A549 (cell line): ENCODE results near the gene ZBTB16. TPM values are rescaled to one million over a fixed set of nuclear protein-coding genes. Genes with fewer than 3 reads are reported as not detected.

Experiments used
- ATAC-seq, 2 experiments: fragments of 200-7000 bp in 1 of 2; fragments of >200 bp in 1 of 2; cut with Nextera tagmentation in 1 of 2; cut with Tn5 transposase in 1 of 2; 3 replicates each; pipeline versions ENCODE4 v1.8.0 to v1.9.1; 2018 to 2020; ENCODE audit warnings: mild to moderate bottlenecking in 1 of 2, moderate library complexity in 1 of 2
- CTCF ChIA-PET: fragments of 300-600 bp; sonication (Branson Sonifier 250); formaldehyde crosslinking; extraction: SDS; loops from one replicate; lab custom pipeline; 2021; ENCODE audit warnings: antibody characterized with exemption, inconsistent platforms; lab: Yijun Ruan, JAX
- POLR2A ChIA-PET: fragments of 350-600 bp; formaldehyde crosslinking; extraction: SDS; loops from one replicate; lab custom pipeline; 2021; ENCODE audit warnings: antibody characterized with exemption, inconsistent platforms; lab: Yijun Ruan, JAX
- DNase-seq, 2 experiments: peaks; one replicate each; pipeline versions ENCODE4 v3.0.0 to v3.0.0-alpha.2; 2011 to 2016; ENCODE audit warnings: low read depth in 1 of 2, low spot score in 1 of 2
- FAIRE-seq: peaks from 2 replicates; lab custom pipeline; 2011; peaks lifted over from hg19 to GRCh38; lab: Jason Lieb, UNC
- H3K27ac ChIP-seq, 2 experiments: fragments of >200 bp; sonication (Bioruptor Twin); formaldehyde crosslinking; 3 replicates each; pipeline ENCODE4 v1.5.1; 2016 to 2017
- H3K4me1 ChIP-seq: fragments of >200 bp; sonication (Bioruptor Twin); formaldehyde crosslinking; 3 replicates; pipeline ENCODE4 v1.6.1; 2016
- H3K4me2 ChIP-seq: fragments of >200 bp; sonication (Bioruptor Twin); formaldehyde crosslinking; 3 replicates; pipeline ENCODE4 v1.6.1; 2016
- H3K4me3 ChIP-seq: fragments of >200 bp; sonication (Bioruptor Twin); formaldehyde crosslinking; 3 replicates; pipeline ENCODE4 v1.5.1; 2016
- H3K9me3 ChIP-seq: fragments of >200 bp; sonication (Bioruptor Twin); formaldehyde crosslinking; 3 replicates; pipeline ENCODE4 v1.6.1; 2016
- ATOH8 ChIP-seq: fragments of 250-450 bp; sonication (Bioruptor Pico); IDR thresholded peaks from 2 replicates; pipeline ENCODE4 v1.5.0; 2020; ENCODE audit warnings: low read depth, mild to moderate bottlenecking, moderate library complexity
- BCL3 ChIP-seq: fragments of >200 bp; sonication (Bioruptor Twin); formaldehyde crosslinking; IDR thresholded peaks from 3 replicates; pipeline ENCODE4 v1.6.1; 2016
- BHLHE40 ChIP-seq: IDR thresholded peaks from 2 replicates; pipeline ENCODE4 v1.6.1; 2012; ENCODE audit warnings: low read depth, low read length, inconsistent platforms
- CBX2 ChIP-seq: fragments of 200-600 bp; sonication (generic); IDR thresholded peaks from 2 replicates; pipeline ENCODE4 v1.6.1; 2016; ENCODE audit warnings: low read depth, mild to moderate bottlenecking, borderline replicate concordance
- CHD2 ChIP-seq: fragments of 150-350 bp; IDR thresholded peaks from 2 replicates; pipeline ENCODE4 v1.6.1; 2014; ENCODE audit warnings: low read length; ENCODE audit not compliant: partially characterized antibody
- CHD4 ChIP-seq: fragments of 200-600 bp; sonication (generic); IDR thresholded peaks from 2 replicates; pipeline ENCODE4 v1.6.1; 2016; ENCODE audit warnings: antibody characterized with exemption, mild to moderate bottlenecking, borderline replicate concordance
- E2F6 ChIP-seq: IDR thresholded peaks from 2 replicates; pipeline ENCODE4 v1.6.1; 2012; ENCODE audit warnings: low read depth, borderline replicate concordance
- EHF ChIP-seq: fragments of 250-450 bp; sonication (Bioruptor Pico); IDR thresholded peaks from 2 replicates; pipeline ENCODE4 v1.5.0; 2020; ENCODE audit warnings: mild to moderate bottlenecking
- ELK1 ChIP-seq: fragments of 150-350 bp; IDR thresholded peaks from 2 replicates; pipeline ENCODE4 v1.6.1; 2014; ENCODE audit warnings: low read depth, mild to moderate bottlenecking, low read length
- FOXS1 ChIP-seq: fragments of 250-450 bp; sonication (Bioruptor Pico); IDR thresholded peaks from 2 replicates; pipeline ENCODE4 v1.5.0; 2020; ENCODE audit warnings: mild to moderate bottlenecking, moderate library complexity
- GATA3 ChIP-seq: IDR thresholded peaks from 2 replicates; pipeline ENCODE4 v1.6.1; 2012; ENCODE audit warnings: borderline replicate concordance
- HMGXB4 ChIP-seq: fragments of 250-450 bp; sonication (Bioruptor Pico); IDR thresholded peaks from 2 replicates; pipeline ENCODE4 v1.5.0; 2021; ENCODE audit warnings: mild to moderate bottlenecking, moderate library complexity, borderline replicate concordance
- HOXA7 ChIP-seq: fragments of 250-450 bp; sonication (Bioruptor Pico); IDR thresholded peaks from 2 replicates; pipeline ENCODE4 v1.5.0; 2020; ENCODE audit warnings: mild to moderate bottlenecking, moderate library complexity
- HOXB13 ChIP-seq: fragments of 250-450 bp; sonication (Bioruptor Pico); IDR thresholded peaks from 2 replicates; pipeline ENCODE4 v1.5.0; 2020; ENCODE audit warnings: low read depth, mild to moderate bottlenecking, moderate library complexity
- JUN ChIP-seq, 2 experiments: fragments of >200 bp; sonication (Bioruptor Twin); formaldehyde crosslinking; IDR thresholded peaks; 2 replicates in 1 of 2; 3 replicates in 1 of 2; pipeline ENCODE4 v1.6.1; 2016 to 2017
- JUNB ChIP-seq: fragments of >200 bp; sonication (Bioruptor Twin); formaldehyde crosslinking; IDR thresholded peaks from 2 replicates; pipeline ENCODE4 v1.6.1; 2016
- MAZ ChIP-seq: fragments of 150-350 bp; IDR thresholded peaks from 2 replicates; pipeline ENCODE4 v1.6.1; 2014; ENCODE audit warnings: antibody characterized with exemption, low read depth, low read length, borderline replicate concordance
- MYC ChIP-seq: IDR thresholded peaks from 2 replicates; pipeline ENCODE4 v1.6.1; 2012; ENCODE audit warnings: mild to moderate bottlenecking, inconsistent platforms, low read length, improper control_type of control experiment, borderline replicate concordance
- POLR2A ChIP-seq: IDR thresholded peaks from 2 replicates; pipeline ENCODE4 v1.6.1; 2012; ENCODE audit warnings: mild to moderate bottlenecking, low read length
- POLR2AphosphoS2 ChIP-seq: conservative IDR thresholded peaks from 2 replicates; pipeline ENCODE4 v1.6.1; 2012; ENCODE audit warnings: low read length, improper control_type of control experiment, inconsistent platforms
- RARB ChIP-seq: fragments of 250-450 bp; sonication (Bioruptor Pico); IDR thresholded peaks from 2 replicates; pipeline ENCODE4 v1.8.0; 2021; ENCODE audit warnings: mild to moderate bottlenecking, moderate library complexity
- RFX5 ChIP-seq: fragments of 450-650 bp; IDR thresholded peaks from 2 replicates; pipeline ENCODE4 v1.7.1; 2014; ENCODE audit warnings: antibody characterized with exemption, mild to moderate bottlenecking, moderate library complexity
- RNF2 ChIP-seq: fragments of 200-600 bp; sonication (generic); IDR thresholded peaks from 2 replicates; pipeline ENCODE4 v1.6.1; 2016; ENCODE audit warnings: low read depth, mild to moderate bottlenecking, antibody characterized with exemption, moderate library complexity, borderline replicate concordance
- USF2 ChIP-seq: fragments of 450-650 bp; IDR thresholded peaks from 2 replicates; pipeline ENCODE4 v1.6.1; 2014; ENCODE audit warnings: antibody characterized with exemption
- ZC3H11A ChIP-seq: fragments of 450-650 bp; IDR thresholded peaks from 2 replicates; pipeline ENCODE4 v1.6.1; 2014; ENCODE audit warnings: antibody characterized with exemption, mild to moderate bottlenecking
- ZFP36 ChIP-seq: fragments of 450-650 bp; IDR thresholded peaks from 2 replicates; pipeline ENCODE4 v1.6.1; 2014; ENCODE audit warnings: borderline replicate concordance; ENCODE audit not compliant: partially characterized antibody
- ZNF302 ChIP-seq: fragments of 250-450 bp; sonication (Bioruptor Pico); IDR thresholded peaks from 2 replicates; pipeline ENCODE4 v1.9.0; 2021; ENCODE audit warnings: inconsistent platforms, mild to moderate bottlenecking, moderate library complexity
- WGBS: methylation state at CpG from one replicate; pipeline ENCODE4 v1.1.6; 2017; ENCODE audit errors: missing lambda C conversion rate; 5-methylcytosine and 5-hydroxymethylcytosine counted together
- polyA plus RNA-seq, 4 experiments: library from polyadenylated mRNA; depleted of rRNA in 3 of 4; stranded (reverse); fragments of >200 nt; fragmentation: RNase III in 1 of 4; extraction: RNeasy Plus Mini Kit Qiagen cat#74134 plus additional on column Dnase treatment in 1 of 4; gene quantifications; 2 replicates in 3 of 4; 3 replicates in 1 of 4; pipeline ENCODE4 v1.2.3, GENCODE V29; 2011 to 2017

Gene ZBTB16
- polyA plus RNA-seq, 2 of the 4 experiments (the other 2 are of a cell fraction) = not detected

GRCh38 chr11:114281388-114281956 is 222.0 kb downstream of the ZBTB16 start:
- POLR2A ChIA-PET = interaction anchor here (1.2 to 1.8 kb wide), 2 partner anchors 14 to 23 kb away, joined by 3 to 15 read pairs; partner anchors contain the start of gene NNMT
- 96% methylated on average over 1 of the region's 1 CpG for WGBS
- TF ChIP-seq GATA3 (no peak), ZNF302 (CRISPR knock-in tag) (no peak), RNF2 (no peak), BHLHE40 (no peak), ZC3H11A (no peak), FOXS1 (CRISPR knock-in tag) (no peak), JUNB (no peak), JUN (IDR thresholded peaks at IDR 0.05) (no peak), RFX5 (no peak), MAZ (no peak), HOXA7 (CRISPR knock-in tag) (no peak), MYC (no peak), ELK1 (no peak), USF2 (no peak), E2F6 (no peak), BCL3 (no peak)
- FAIRE-seq (no peak), DNase-seq (no peak), ATAC-seq (peak in 1 of 2 experiments; percentile 4; a peak in 1 of 6 replicates)
- peak overlapping the region; percentile 97 to 100 for H3K27ac ChIP-seq
- H3K4me1 ChIP-seq = peaks cover 59% of the 10 kb centered on the region
- CTCF ChIA-PET = interaction anchor here (0.6 to 3.3 kb wide), 18 partner anchors 9 to 481 kb away, joined by 3 to 25 read pairs (median 6); partner anchors contain the start of gene NNMT
- no peak overlapping the region for H3K4me3 ChIP-seq
- H3K4me2 ChIP-seq = peak overlapping the region; percentile 35; the same call in 2 of the 3 replicates
- no peaks in the 10 kb centered on the region for H3K9me3 ChIP-seq

- WGBS = 92% methylated on average over 3 of the region's 3 CpGs
- Histone ChIP-seq H3K4me1 (peaks cover 63% of the 10 kb centered on the region), H3K4me2 (no peak overlapping the region), H3K4me3 (no peak overlapping the region)
- CTCF ChIA-PET = interaction anchor here (1.3 to 3.3 kb wide), 3 partner anchors 8 to 58 kb away, joined by 3 to 25 read pairs (median 8); no protein-coding TSS in a partner anchor
- POLR2A ChIA-PET = no interaction called here
- FAIRE-seq (no peak), ATAC-seq (no peak)
- TF ChIP-seq HMGXB4 (CRISPR knock-in tag) (no peak), CHD2 (no peak), POLR2AphosphoS2 (no peak), ATOH8 (CRISPR knock-in tag) (no peak), CBX2 (no peak), RARB (no peak), HOXA7 (CRISPR knock-in tag) (no peak), ZFP36 (no peak), BHLHE40 (no peak), E2F6 (no peak), BCL3 (no peak), GATA3 (no peak), ZC3H11A (no peak), HOXB13 (CRISPR knock-in tag) (no peak), CHD4 (no peak), POLR2A (no peak), JUN (IDR thresholded peaks at IDR 0.05) (no peak), EHF (CRISPR knock-in tag) (no peak)
- TF ChIP-seq, all 56 proteins: peak for 0
- Histone ChIP-seq H3K9me3 (no peaks in the 10 kb centered on the region), H3K27ac (peak overlapping the region; percentile 97 to 100)
- DNase-seq = no peak
Measured at GRCh38 chr11:114282488-114282887, 223.0 kb downstream of the ZBTB16 start.
